Kidney (tissue), 14 donors: ENCODE measurements around the gene DDAH1. TPM values are rescaled to one million over a fixed set of nuclear protein-coding genes. Genes with fewer than 3 reads are reported as not detected.

Experiments
- DNase-seq, 5 donors: peaks; one replicate each; pipeline ENCODE4 v3.0.0-alpha.2; 2013 to 2020
- FAIRE-seq: peaks from 2 replicates; lab custom pipeline; 2012; peaks lifted over from hg19 to GRCh38; lab: Jason Lieb, UNC
- H3K27ac ChIP-seq, 2 donors: one replicate each; pipeline ENCODE4 v1.7.0; 2013; ENCODE audit warnings: low read depth in 2 of 2, low read length in 2 of 2, inconsistent platforms in 1 of 2
- H3K27me3 ChIP-seq: one replicate; pipeline ENCODE4 v1.7.1; 2013; ENCODE audit warnings: low read length, inconsistent platforms; ENCODE audit not compliant: control insufficient read depth, insufficient read depth
- H3K36me3 ChIP-seq, 3 donors: one replicate each; pipeline versions ENCODE4 v1.7.0 to v1.7.1; 2013; ENCODE audit warnings: low read length in 3 of 3, control low read depth in 1 of 3, inconsistent platforms in 1 of 3; ENCODE audit not compliant: insufficient read depth in 3 of 3, control insufficient read depth in 2 of 3
- H3K4me1 ChIP-seq, 3 donors: one replicate each; pipeline versions ENCODE4 v1.7.0 to v1.7.1; 2013; ENCODE audit warnings: low read length in 3 of 3, inconsistent platforms in 1 of 3, low read depth in 1 of 3; ENCODE audit not compliant: control insufficient read depth in 2 of 3, insufficient read depth in 2 of 3
- H3K4me3 ChIP-seq, 3 donors: one replicate each; pipeline versions ENCODE4 v1.7.0 to v1.8.1; 2013; ENCODE audit warnings: low read length in 3 of 3, control low read depth in 1 of 3, inconsistent platforms in 1 of 3
- H3K9ac ChIP-seq, 3 donors: one replicate each; pipeline versions ENCODE4 v1.7.0 to v1.7.1; 2013; ENCODE audit warnings: low read length in 3 of 3, control low read depth in 1 of 3, inconsistent platforms in 1 of 3
- H3K9me3 ChIP-seq, 3 donors: one replicate each; pipeline versions ENCODE4 v1.7.0 to v1.7.1; 2013; ENCODE audit warnings: low read length in 3 of 3, control low read depth in 1 of 3, inconsistent platforms in 1 of 3; ENCODE audit not compliant: control insufficient read depth in 2 of 3, insufficient read depth in 1 of 3
- CTCF ChIP-seq: IDR thresholded peaks from 3 replicates; pipeline ENCODE4 v1.5.1; 2012; ENCODE audit warnings: mild to moderate bottlenecking, moderate library complexity, borderline replicate concordance; ENCODE audit not compliant: insufficient read depth; ENCODE audit errors: extremely low read depth
- intact Hi-C: fragments of 100-400 bp; cut with DNase I; formaldehyde crosslinking; loops from one replicate; pipeline ENCODE4 v1.11.1; 2022
- polyA plus RNA-seq: library from polyadenylated mRNA; stranded (reverse); fragments of 350-450 nt; fragmentation: Illumina TruSeq; extraction: RNeasy Lipid Tissue Mini Kit (QIAGEN cat#74804); gene quantifications from one replicate; pipeline ENCODE4 v1.2.3, GENCODE V29; 2014; ENCODE audit warnings: low read depth, low replicate concordance; ENCODE audit not compliant: insufficient read depth
- total RNA-seq: library from RNA; stranded (reverse); fragmentation: NEBNext Ultra II Directional; extraction: Animal tissue kit (Norgen Biotek cat#: 25700); gene quantifications from one replicate; pipeline ENCODE4 v1.2.1, GENCODE V29; 2021
- donor health status: control.
- donor health status: control.
- donor health status: control.
- donor health status: control.
- donor health status: control.
- donor health status: DM: yes; HTN: yes; CAD: no.
- donor health status: Normal renal cell carcinoma (clear cell type).

DDAH1 gene
- total and polyA plus RNA-seq, 2 donors from 2014 or later, result 73.1 to 98.9 TPM

- Histone ChIP-seq H3K4me3 (no peak overlapping the region), H3K9me3 (no peaks in the 10 kb centered on the region), H3K27me3 (no peaks in the 10 kb centered on the region), H3K36me3 (peaks cover 0 to 5% (median 5%) of the 10 kb centered on the region in 3 donors), H3K4me1 (peaks cover 0 to 10% (median 6%) of the 10 kb centered on the region in 3 donors), H3K27ac (no peak overlapping the region), H3K9ac (no peak overlapping the region)
- FAIRE-seq, result no peak
- intact Hi-C loops, result no loop called here
- DNase-seq, result no peak
- TF ChIP-seq CTCF, result no peak
Measured at GRCh38 chr1:85316321-85316720, 148.6 kb downstream of the DDAH1 start.

GRCh38 chr1:85315789-85316188, 149.2 kb downstream of the DDAH1 start:
- peaks cover 0 to 5% (median 5%) of the 10 kb centered on the region in 3 donors for H3K36me3 ChIP-seq
- DNase-seq, result no peak
- peaks cover 0 to 10% (median 6%) of the 10 kb centered on the region in 3 donors for H3K4me1 ChIP-seq
- no peak overlapping the region for H3K4me3 ChIP-seq
- H3K9me3 ChIP-seq, result no peaks in the 10 kb centered on the region
- intact Hi-C loops, result no loop called here
- no peak overlapping the region for H3K9ac ChIP-seq
- H3K27ac ChIP-seq, result no peak overlapping the region
- FAIRE-seq, result no peak
- no peaks in the 10 kb centered on the region for H3K27me3 ChIP-seq
- no peak for TF ChIP-seq CTCF

- H3K9me3 ChIP-seq, result no peaks in the 10 kb centered on the region
- FAIRE-seq (no peak), DNase-seq (no peak)
- no peak overlapping the region for H3K9ac ChIP-seq
- TF ChIP-seq CTCF, result no peak
- peak overlapping the region; percentile 44 to 56 for H3K27ac ChIP-seq
- no peak overlapping the region for H3K4me3 ChIP-seq
- peaks cover 0 to 10% (median 6%) of the 10 kb centered on the region in 3 donors for H3K4me1 ChIP-seq
- no peaks in the 10 kb centered on the region for H3K27me3 ChIP-seq
- intact Hi-C loops, result no loop called here
- peaks cover 0 to 3% (median under 1%) of the 10 kb centered on the region in 3 donors for H3K36me3 ChIP-seq
Measured at GRCh38 chr1:85314726-85315125, 150.2 kb downstream of the DDAH1 start.
